ENCODE data around the gene CRACR2A.

CRACR2A gene

GRCh38 chr12:3751151-3752095 is 1.5 kb downstream of the CRACR2A start:
- H3K4me2 ChIP-seq (ENCODE audit: low read length), result no peak overlapping the region
- H2AK5ac ChIP-seq (ENCODE audit: low read length), result no peak overlapping the region
- H3K9ac ChIP-seq (ENCODE audit: low read length), result no peak overlapping the region
- peaks cover 4% of the 10 kb centered on the region in 2 experiments for H3K4me1 ChIP-seq (ENCODE audit: control insufficient read depth in 1 of 2, insufficient read depth in 2 of 2, low read length in 2 of 2)
- H4K91ac ChIP-seq (ENCODE audit: low read depth, low read length), result no peak overlapping the region
- no peak overlapping the region for H3K23ac ChIP-seq (ENCODE audit: low read length)
- no peak overlapping the region for H3K4me3 ChIP-seq (ENCODE audit: low read depth, low read length)
- H2BK120ac ChIP-seq (ENCODE audit: insufficient read depth, low read length, poor library complexity), result no peak overlapping the region
- no peaks in the 10 kb centered on the region for H3K79me2 ChIP-seq (ENCODE audit: control insufficient read depth, insufficient read depth, low read length, poor library complexity)
- no peak overlapping the region for H4K12ac ChIP-seq (ENCODE audit: low read depth, low read length)
- H3K36me3 ChIP-seq (ENCODE audit: control insufficient read depth in 1 of 2, insufficient read depth in 2 of 2, low read length in 2 of 2), result no peaks in the 10 kb centered on the region
- peaks cover 2% of the 10 kb centered on the region for H3K79me1 ChIP-seq (ENCODE audit: low read length)
- H2AFZ ChIP-seq (ENCODE audit: insufficient read depth, low read length, poor library complexity), result no peak overlapping the region
- DNase-seq, result no peak
- no peaks in the 10 kb centered on the region for H3K27me3 ChIP-seq (ENCODE audit: insufficient read depth, low read length)
- no peak overlapping the region for H3K4ac ChIP-seq (ENCODE audit: low read depth, low read length)
- H3K27ac ChIP-seq (ENCODE audit: low read depth, low read length), result no peak overlapping the region
- WGBS (ENCODE audit: extremely low coverage, insufficient coverage, insufficient read length), result no CpG with 5 or more reads among the region's 15 CpGs
- H4K8ac ChIP-seq (ENCODE audit: low read depth, low read length), result no peak overlapping the region
- H3K9me3 ChIP-seq (ENCODE audit: insufficient read depth, low read depth, low read length), result peaks cover 2% of the 10 kb centered on the region
- no peak overlapping the region for H2BK5ac ChIP-seq (ENCODE audit: low read depth, low read length, poor library complexity)
- no peak overlapping the region for H2BK12ac ChIP-seq (ENCODE audit: low read length)
- H3K14ac ChIP-seq (ENCODE audit: low read length), result no peak overlapping the region
- no peak overlapping the region for H3K18ac ChIP-seq (ENCODE audit: low read length)

- H3K9me3 ChIP-seq (ENCODE audit: insufficient read depth, low read depth, low read length), result peaks cover 2% of the 10 kb centered on the region
- H3K18ac ChIP-seq (ENCODE audit: low read length), result no peak overlapping the region
- peaks cover 2% of the 10 kb centered on the region for H3K79me1 ChIP-seq (ENCODE audit: low read length)
- DNase-seq, result no peak
- H3K9ac ChIP-seq (ENCODE audit: low read length), result no peak overlapping the region
- no peak overlapping the region for H2AK5ac ChIP-seq (ENCODE audit: low read length)
- H3K27ac ChIP-seq (ENCODE audit: low read depth, low read length), result no peak overlapping the region
- H2BK5ac ChIP-seq (ENCODE audit: low read depth, low read length, poor library complexity), result no peak overlapping the region
- H3K27me3 ChIP-seq (ENCODE audit: insufficient read depth, low read length), result no peaks in the 10 kb centered on the region
- H4K8ac ChIP-seq (ENCODE audit: low read depth, low read length), result no peak overlapping the region
- H4K91ac ChIP-seq (ENCODE audit: low read depth, low read length), result no peak overlapping the region
- H3K79me2 ChIP-seq (ENCODE audit: control insufficient read depth, insufficient read depth, low read length, poor library complexity), result no peaks in the 10 kb centered on the region
- H2AFZ ChIP-seq (ENCODE audit: insufficient read depth, low read length, poor library complexity), result no peak overlapping the region
- no peaks in the 10 kb centered on the region for H3K36me3 ChIP-seq (ENCODE audit: control insufficient read depth in 1 of 2, insufficient read depth in 2 of 2, low read length in 2 of 2)
- H3K14ac ChIP-seq (ENCODE audit: low read length), result no peak overlapping the region
- no peak overlapping the region for H3K4me2 ChIP-seq (ENCODE audit: low read length)
- H3K4ac ChIP-seq (ENCODE audit: low read depth, low read length), result no peak overlapping the region
- H4K12ac ChIP-seq (ENCODE audit: low read depth, low read length), result no peak overlapping the region
- WGBS (ENCODE audit: extremely low coverage, insufficient coverage, insufficient read length), result no CpG with 5 or more reads among the region's 4 CpGs
- H3K23ac ChIP-seq (ENCODE audit: low read length), result no peak overlapping the region
- no peak overlapping the region for H3K4me3 ChIP-seq (ENCODE audit: low read depth, low read length)
- no peak overlapping the region for H2BK12ac ChIP-seq (ENCODE audit: low read length)
- H3K4me1 ChIP-seq (ENCODE audit: control insufficient read depth in 1 of 2, insufficient read depth in 2 of 2, low read length in 2 of 2), result peaks cover 4% of the 10 kb centered on the region in 2 experiments
- no peak overlapping the region for H2BK120ac ChIP-seq (ENCODE audit: insufficient read depth, low read length, poor library complexity)
Observed at GRCh38 chr12:3750616-3751015, 2.3 kb downstream of the CRACR2A start.

GRCh38 chr12:3748620-3749019 is 4.3 kb downstream of the CRACR2A start:
- H3K36me3 ChIP-seq (ENCODE audit: control insufficient read depth in 1 of 2, insufficient read depth in 2 of 2, low read length in 2 of 2), result no peaks in the 10 kb centered on the region
- no peak overlapping the region for H3K4ac ChIP-seq (ENCODE audit: low read depth, low read length)
- no peak for DNase-seq

GRCh38 chr12:3747976-3748619 is 4.8 kb downstream of the CRACR2A start:
- Histone ChIP-seq H3K79me1 (ENCODE audit: low read length) (peaks cover under 1% of the 10 kb centered on the region), H4K91ac (ENCODE audit: low read depth, low read length) (no peak overlapping the region), H3K27ac (ENCODE audit: low read depth, low read length) (no peak overlapping the region), H3K27me3 (ENCODE audit: insufficient read depth, low read length) (no peaks in the 10 kb centered on the region), H3K9ac (ENCODE audit: low read length) (no peak overlapping the region), H3K9me3 (ENCODE audit: insufficient read depth, low read depth, low read length) (peaks cover 2% of the 10 kb centered on the region), H3K4ac (ENCODE audit: low read depth, low read length) (no peak overlapping the region), H2BK12ac (ENCODE audit: low read length) (no peak overlapping the region), H2BK5ac (ENCODE audit: low read depth, low read length, poor library complexity) (no peak overlapping the region), H4K8ac (ENCODE audit: low read depth, low read length) (no peak overlapping the region), H3K79me2 (ENCODE audit: control insufficient read depth, insufficient read depth, low read length, poor library complexity) (no peaks in the 10 kb centered on the region), H3K18ac (ENCODE audit: low read length) (no peak overlapping the region), H3K4me1 (ENCODE audit: control insufficient read depth in 1 of 2, insufficient read depth in 2 of 2, low read length in 2 of 2) (peaks cover 2 to 3% of the 10 kb centered on the region in 2 experiments), H3K36me3 (ENCODE audit: control insufficient read depth in 1 of 2, insufficient read depth in 2 of 2, low read length in 2 of 2) (no peaks in the 10 kb centered on the region), H2BK120ac (ENCODE audit: insufficient read depth, low read length, poor library complexity) (no peak overlapping the region), H3K14ac (ENCODE audit: low read length) (no peak overlapping the region), H2AFZ (ENCODE audit: insufficient read depth, low read length, poor library complexity) (no peak overlapping the region), H2AK5ac (ENCODE audit: low read length) (no peak overlapping the region), H3K4me3 (ENCODE audit: low read depth, low read length) (no peak overlapping the region), H3K23ac (ENCODE audit: low read length) (no peak overlapping the region), H3K4me2 (ENCODE audit: low read length) (no peak overlapping the region), H4K12ac (ENCODE audit: low read depth, low read length) (no peak overlapping the region)
- no CpG with 5 or more reads among the region's 5 CpGs for WGBS (ENCODE audit: extremely low coverage, insufficient coverage, insufficient read length)
- DNase-seq, result no peak

More at GRCh38 chr12:3748620-3749019, 4.3 kb downstream of the CRACR2A start:
- Histone ChIP-seq H3K9ac (ENCODE audit: low read length) (no peak overlapping the region), H3K4me1 (ENCODE audit: control insufficient read depth in 1 of 2, insufficient read depth in 2 of 2, low read length in 2 of 2) (peaks cover 4% of the 10 kb centered on the region in 2 experiments), H2AK5ac (ENCODE audit: low read length) (no peak overlapping the region), H3K27me3 (ENCODE audit: insufficient read depth, low read length) (no peaks in the 10 kb centered on the region), H3K18ac (ENCODE audit: low read length) (no peak overlapping the region), H3K23ac (ENCODE audit: low read length) (no peak overlapping the region), H2BK12ac (ENCODE audit: low read length) (no peak overlapping the region), H3K4me2 (ENCODE audit: low read length) (no peak overlapping the region), H3K79me2 (ENCODE audit: control insufficient read depth, insufficient read depth, low read length, poor library complexity) (no peaks in the 10 kb centered on the region), H3K79me1 (ENCODE audit: low read length) (peaks cover 2% of the 10 kb centered on the region), H3K27ac (ENCODE audit: low read depth, low read length) (no peak overlapping the region), H4K12ac (ENCODE audit: low read depth, low read length) (no peak overlapping the region), H2BK120ac (ENCODE audit: insufficient read depth, low read length, poor library complexity) (no peak overlapping the region), H2AFZ (ENCODE audit: insufficient read depth, low read length, poor library complexity) (no peak overlapping the region), H3K9me3 (ENCODE audit: insufficient read depth, low read depth, low read length) (peaks cover 2% of the 10 kb centered on the region), H4K91ac (ENCODE audit: low read depth, low read length) (no peak overlapping the region), H4K8ac (ENCODE audit: low read depth, low read length) (no peak overlapping the region), H3K14ac (ENCODE audit: low read length) (no peak overlapping the region), H3K4me3 (ENCODE audit: low read depth, low read length) (no peak overlapping the region), H2BK5ac (ENCODE audit: low read depth, low read length, poor library complexity) (no peak overlapping the region)
- WGBS (ENCODE audit: extremely low coverage, insufficient coverage, insufficient read length), result no CpG with 5 or more reads among the region's 4 CpGs
